ENCODE measurements around the gene NOVA2.

GRCh38 chr19:45958769-45959516 is 14.7 kb downstream of the NOVA2 start:
- TF ChIP-seq CTCF (IDR thresholded peaks at IDR 0.05; ENCODE audit: low read length) (no peak), EZH2phosphoT487 (IDR thresholded peaks at IDR 0.05; ENCODE audit: low read length) (no peak)
